CD8-positive, alpha-beta memory T cell (primary cell): ENCODE measurements around the gene ZNF445. TPM values are rescaled to one million over a fixed set of nuclear protein-coding genes. Genes with fewer than 3 reads are reported as not detected.

Source experiments
- CTCF ChIA-PET: fragments of 350-600 bp; sonication (Branson Sonifier 250); formaldehyde crosslinking; loops from one replicate; lab custom pipeline; 2021; ENCODE audit warnings: antibody characterized with exemption; lab: Charles Lee
- POLR2A ChIA-PET: fragments of 350-600 bp; sonication (Branson Sonifier 250); formaldehyde crosslinking; loops from one replicate; lab custom pipeline; 2021; ENCODE audit warnings: antibody characterized with exemption; lab: Charles Lee
- DNase-seq, 5 donors: peaks; one replicate each; pipeline versions ENCODE4 v3.0.0 to v3.0.0-alpha.2; 2020 to 2022; ENCODE audit warnings: mixed read lengths in 1 of 5
- H3K27ac ChIP-seq: one replicate; pipeline ENCODE4 v1.7.0; 2013; ENCODE audit warnings: low read depth, mild to moderate bottlenecking, low read length, moderate library complexity
- H3K27me3 ChIP-seq: 2 replicates; pipeline ENCODE4 v1.7.0; 2013; ENCODE audit warnings: low read length, mild to moderate bottlenecking; ENCODE audit not compliant: insufficient read depth, poor library complexity, severe bottlenecking
- H3K36me3 ChIP-seq: 2 replicates; pipeline ENCODE4 v1.7.0; 2013; ENCODE audit warnings: mild to moderate bottlenecking, low read length, moderate library complexity; ENCODE audit not compliant: insufficient read depth
- H3K4me1 ChIP-seq: 2 replicates; pipeline ENCODE4 v1.7.0; 2013; ENCODE audit warnings: mild to moderate bottlenecking, low read length, moderate library complexity; ENCODE audit not compliant: insufficient read depth
- H3K4me3 ChIP-seq: 2 replicates; pipeline ENCODE4 v1.7.0; 2013; ENCODE audit warnings: mild to moderate bottlenecking, low read length
- H3K9me3 ChIP-seq: 2 replicates; pipeline ENCODE4 v1.7.0; 2013; ENCODE audit warnings: mild to moderate bottlenecking, low read length
- H3K27ac Mint-ChIP-seq, 8 donors: one replicate each; pipeline ENCODE4 v1.8.0; 2020 to 2021; ENCODE audit warnings: mixed read lengths in 8 of 8, mild to moderate bottlenecking in 6 of 8, inconsistent platforms in 3 of 8, moderate library complexity in 3 of 8
- H3K27me3 Mint-ChIP-seq, 2 donors: one replicate each; pipeline ENCODE4 v1.8.0; 2020 to 2021; ENCODE audit warnings: mixed read lengths in 2 of 2, mild to moderate bottlenecking in 1 of 2, moderate library complexity in 1 of 2
- H3K36me3 Mint-ChIP-seq, 3 donors: one replicate each; pipeline ENCODE4 v1.8.0; 2020 to 2021; ENCODE audit warnings: mixed read lengths in 3 of 3, inconsistent platforms in 1 of 3, mild to moderate bottlenecking in 1 of 3
- H3K4me1 Mint-ChIP-seq, 3 donors: one replicate each; pipeline ENCODE4 v1.8.0; 2020 to 2021; ENCODE audit warnings: mixed read lengths in 3 of 3, inconsistent platforms in 1 of 3, mild to moderate bottlenecking in 1 of 3
- H3K4me3 Mint-ChIP-seq, 7 donors: one replicate each; pipeline ENCODE4 v1.8.0; 2020 to 2021; ENCODE audit warnings: mixed read lengths in 7 of 7, mild to moderate bottlenecking in 6 of 7, moderate library complexity in 4 of 7, inconsistent platforms in 2 of 7
- H3K9me3 Mint-ChIP-seq, 5 donors: one replicate each; pipeline ENCODE4 v1.8.0; 2020 to 2022; ENCODE audit warnings: mixed read lengths in 5 of 5, mild to moderate bottlenecking in 3 of 5, moderate library complexity in 2 of 5, inconsistent platforms in 1 of 5
- polyA plus RNA-seq: library from polyadenylated mRNA; unstranded; fragments of 300-500 nt; fragmentation: Illumina TruSeq; gene quantifications from one replicate; pipeline ENCODE4 v1.2.3, GENCODE V29; 2021
- total RNA-seq, 2 experiments: library from RNA; stranded (reverse); gene quantifications; one replicate each; pipeline ENCODE4 v1.2.3, GENCODE V29; 2021

The ZNF445 gene
- total and polyA plus RNA-seq, 3 experiments from 2014 or later = 3.2 to 16.2 (median 15.8) TPM

DNA sequence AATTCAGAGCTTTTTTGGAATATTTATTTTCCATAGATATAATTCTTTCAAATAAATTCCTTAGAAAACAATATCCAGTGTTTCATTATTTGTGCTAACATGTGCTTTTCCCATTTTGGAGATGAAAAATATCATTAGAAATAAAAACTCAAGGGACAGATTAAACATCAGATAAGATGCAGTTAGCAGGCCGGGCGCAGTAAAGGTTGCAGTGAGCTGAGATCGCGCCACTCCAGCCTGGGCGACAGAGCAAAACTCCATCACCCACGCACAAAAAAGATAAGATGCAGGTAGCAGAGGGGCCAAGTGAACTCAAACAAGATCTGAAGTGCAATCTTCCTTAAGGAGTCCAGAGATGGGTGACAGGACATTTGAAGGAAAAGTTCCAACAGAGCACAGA, 48.0 kb downstream of the ZNF445 start:
- H3K36me3 ChIP-seq = no peaks in the 10 kb centered on the region
- no peaks in the 10 kb centered on the region for H3K36me3 Mint-ChIP-seq
- no peaks in the 10 kb centered on the region for H3K4me1 Mint-ChIP-seq
- peaks cover 6 to 7% of the 10 kb centered on the region in 2 donors for H3K27me3 Mint-ChIP-seq
- no peaks in the 10 kb centered on the region for H3K9me3 ChIP-seq
- no peak for DNase-seq
- ChIA-PET POLR2A (no interaction called here), CTCF (no interaction called here)
- no peak overlapping the region for H3K27ac ChIP-seq
- no peak overlapping the region for H3K4me3 ChIP-seq
- H3K27ac Mint-ChIP-seq = no peak overlapping the region
- H3K4me3 Mint-ChIP-seq = no peak overlapping the region
- no peaks in the 10 kb centered on the region for H3K4me1 ChIP-seq
- H3K27me3 ChIP-seq = no peaks in the 10 kb centered on the region
- no peaks in the 10 kb centered on the region for H3K9me3 Mint-ChIP-seq

GRCh38 chr3:44428910-44429309, 48.6 kb downstream of the ZNF445 start:
- H3K4me1 Mint-ChIP-seq = no peaks in the 10 kb centered on the region
- H3K4me3 ChIP-seq = no peak overlapping the region
- ChIA-PET CTCF (no interaction called here), POLR2A (no interaction called here)
- no peak overlapping the region for H3K27ac Mint-ChIP-seq
- H3K27ac ChIP-seq = no peak overlapping the region
- H3K27me3 ChIP-seq = no peaks in the 10 kb centered on the region
- H3K27me3 Mint-ChIP-seq = peaks cover 7 to 8% of the 10 kb centered on the region in 2 donors
- H3K9me3 ChIP-seq = no peaks in the 10 kb centered on the region
- H3K4me3 Mint-ChIP-seq = no peak overlapping the region
- no peak for DNase-seq
- H3K36me3 ChIP-seq = no peaks in the 10 kb centered on the region
- no peaks in the 10 kb centered on the region for H3K9me3 Mint-ChIP-seq
- no peaks in the 10 kb centered on the region for H3K4me1 ChIP-seq
- H3K36me3 Mint-ChIP-seq = no peaks in the 10 kb centered on the region

DNA sequence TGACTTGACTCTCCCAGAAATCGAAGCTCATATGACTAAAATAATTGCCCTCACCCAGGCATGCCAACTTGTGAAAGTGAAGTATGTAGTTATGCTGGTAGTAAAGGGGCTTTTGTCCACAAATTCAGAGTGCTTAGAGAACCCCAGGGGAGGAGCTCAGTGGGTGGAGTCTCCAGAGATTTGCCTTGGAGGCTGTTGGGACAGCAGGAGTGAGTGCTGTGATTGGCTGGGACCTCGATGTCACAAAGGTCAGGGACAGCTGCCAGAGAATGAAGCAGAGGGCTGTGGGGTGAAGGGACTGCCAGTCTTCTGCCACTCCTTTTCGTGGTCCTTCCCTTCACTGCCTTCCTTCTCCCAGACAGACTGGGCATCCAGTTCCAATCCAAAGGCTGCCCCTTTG, 49.8 kb downstream of the ZNF445 start:
- H3K27ac ChIP-seq = no peak overlapping the region
- H3K27me3 ChIP-seq = no peaks in the 10 kb centered on the region
- DNase-seq = no peak
- ChIA-PET POLR2A (no interaction called here), CTCF (no interaction called here)
- H3K4me1 Mint-ChIP-seq = no peaks in the 10 kb centered on the region
- no peak overlapping the region for H3K27ac Mint-ChIP-seq
- H3K36me3 ChIP-seq = no peaks in the 10 kb centered on the region
- H3K36me3 Mint-ChIP-seq = no peaks in the 10 kb centered on the region
- H3K27me3 Mint-ChIP-seq = peaks cover 7 to 9% of the 10 kb centered on the region in 2 donors
- no peaks in the 10 kb centered on the region for H3K4me1 ChIP-seq
- no peak overlapping the region for H3K4me3 Mint-ChIP-seq
- H3K4me3 ChIP-seq = no peak overlapping the region
- no peaks in the 10 kb centered on the region for H3K9me3 ChIP-seq
- no peaks in the 10 kb centered on the region for H3K9me3 Mint-ChIP-seq

DNA sequence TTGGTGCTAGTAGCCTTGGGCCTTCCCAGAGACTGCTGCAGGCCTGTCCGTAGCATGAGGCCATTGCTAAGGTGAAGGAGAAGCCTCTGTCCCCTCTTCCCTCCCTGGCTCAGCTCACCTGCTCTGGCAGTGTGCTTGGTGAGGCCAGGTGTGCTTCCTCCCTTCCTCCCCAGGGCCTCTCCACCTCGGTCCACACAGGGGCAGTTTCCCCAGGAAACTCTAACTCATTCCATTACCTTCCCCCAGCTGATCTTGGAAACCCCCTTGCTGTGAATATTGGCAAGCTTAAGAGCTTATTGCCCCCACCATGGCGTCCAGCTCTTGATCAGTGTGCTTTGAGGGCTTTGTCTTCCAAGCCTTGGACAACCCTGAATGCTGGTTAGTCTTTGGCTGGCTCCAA, 52.7 kb downstream of the ZNF445 start:
- Histone ChIP-seq H3K27ac (no peak overlapping the region), H3K4me3 (no peak overlapping the region), H3K36me3 (no peaks in the 10 kb centered on the region), H3K27me3 (no peaks in the 10 kb centered on the region), H3K9me3 (no peaks in the 10 kb centered on the region), H3K4me1 (no peaks in the 10 kb centered on the region)
- peaks cover 0 to 2% (median 0%) of the 10 kb centered on the region in 5 donors for H3K9me3 Mint-ChIP-seq
- ChIA-PET CTCF (no interaction called here), POLR2A (no interaction called here)
- peaks cover 11 to 15% of the 10 kb centered on the region in 2 donors for H3K27me3 Mint-ChIP-seq
- H3K4me1 Mint-ChIP-seq = no peaks in the 10 kb centered on the region
- DNase-seq = no peak
- H3K27ac Mint-ChIP-seq = peak overlapping the region in 1 of 8 donors; percentile 81
- no peaks in the 10 kb centered on the region for H3K36me3 Mint-ChIP-seq
- no peak overlapping the region for H3K4me3 Mint-ChIP-seq

DNA sequence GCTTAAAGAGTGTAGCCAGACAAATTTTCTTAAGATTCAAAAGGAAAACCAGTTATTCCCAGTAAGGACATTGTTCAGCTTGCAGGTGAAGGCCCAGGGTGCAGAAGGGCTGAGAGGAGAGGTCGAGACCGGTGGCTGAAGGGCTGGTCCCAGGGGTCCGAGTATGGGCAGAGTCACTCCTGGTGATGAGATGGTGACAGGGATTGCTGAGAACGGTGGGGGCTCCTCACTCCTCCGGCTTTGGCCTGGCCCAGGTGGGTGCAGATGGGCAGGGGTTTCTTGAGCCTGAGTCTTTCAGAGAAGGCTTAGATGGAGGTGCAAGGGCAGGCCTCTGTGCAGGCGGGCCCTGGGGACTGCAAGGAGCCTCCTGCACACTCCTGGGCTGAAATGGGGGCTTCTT, 56.2 kb downstream of the ZNF445 start:
- Mint-ChIP-seq H3K4me1 (no peaks in the 10 kb centered on the region), H3K27ac (no peak overlapping the region), H3K27me3 (peaks cover 9 to 13% of the 10 kb centered on the region in 2 donors), H3K9me3 (peaks cover 0 to 2% (median 0%) of the 10 kb centered on the region in 5 donors), H3K36me3 (peaks cover 0 to 7% (median 0%) of the 10 kb centered on the region in 3 donors), H3K4me3 (no peak overlapping the region)
- ChIA-PET CTCF (no interaction called here), POLR2A (no interaction called here)
- no peaks in the 10 kb centered on the region for H3K9me3 ChIP-seq
- no peaks in the 10 kb centered on the region for H3K4me1 ChIP-seq
- H3K27me3 ChIP-seq = no peaks in the 10 kb centered on the region
- no peak for DNase-seq
- H3K36me3 ChIP-seq = no peaks in the 10 kb centered on the region
- H3K4me3 ChIP-seq = no peak overlapping the region
- no peak overlapping the region for H3K27ac ChIP-seq

DNA sequence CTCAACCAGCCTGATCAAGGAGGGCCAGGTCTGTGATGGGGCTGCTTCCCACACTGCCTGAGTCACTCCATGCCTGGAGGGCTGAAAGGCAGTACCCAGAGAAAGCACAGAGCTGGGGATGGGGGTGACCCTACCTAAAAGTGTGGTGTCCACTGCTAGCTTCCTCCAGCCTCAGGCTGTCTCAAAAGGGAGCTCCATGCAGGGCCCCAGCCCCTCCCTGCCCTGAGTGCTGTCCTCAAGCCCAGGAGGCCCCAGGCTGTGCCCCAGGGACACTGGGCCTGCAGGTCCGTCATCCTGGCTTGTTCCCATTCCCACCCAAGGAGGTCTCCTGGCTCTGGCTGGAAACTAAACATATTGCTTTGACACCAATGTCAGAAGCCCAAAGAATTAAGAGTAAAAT, 56.8 kb downstream of the ZNF445 start:
- Mint-ChIP-seq H3K27ac (peak overlapping the region in 1 of 8 donors; percentile 29), H3K9me3 (peaks cover 0 to 2% (median 0%) of the 10 kb centered on the region in 5 donors), H3K27me3 (peaks cover 9 to 13% of the 10 kb centered on the region in 2 donors), H3K4me1 (no peaks in the 10 kb centered on the region), H3K4me3 (no peak overlapping the region), H3K36me3 (peaks cover 0 to 7% (median 0%) of the 10 kb centered on the region in 3 donors)
- Histone ChIP-seq H3K36me3 (no peaks in the 10 kb centered on the region), H3K27me3 (no peaks in the 10 kb centered on the region), H3K4me1 (no peaks in the 10 kb centered on the region), H3K27ac (no peak overlapping the region), H3K9me3 (no peaks in the 10 kb centered on the region), H3K4me3 (no peak overlapping the region)
- CTCF ChIA-PET = no interaction called here
- DNase-seq = no peak
- POLR2A ChIA-PET = no interaction called here

DNA sequence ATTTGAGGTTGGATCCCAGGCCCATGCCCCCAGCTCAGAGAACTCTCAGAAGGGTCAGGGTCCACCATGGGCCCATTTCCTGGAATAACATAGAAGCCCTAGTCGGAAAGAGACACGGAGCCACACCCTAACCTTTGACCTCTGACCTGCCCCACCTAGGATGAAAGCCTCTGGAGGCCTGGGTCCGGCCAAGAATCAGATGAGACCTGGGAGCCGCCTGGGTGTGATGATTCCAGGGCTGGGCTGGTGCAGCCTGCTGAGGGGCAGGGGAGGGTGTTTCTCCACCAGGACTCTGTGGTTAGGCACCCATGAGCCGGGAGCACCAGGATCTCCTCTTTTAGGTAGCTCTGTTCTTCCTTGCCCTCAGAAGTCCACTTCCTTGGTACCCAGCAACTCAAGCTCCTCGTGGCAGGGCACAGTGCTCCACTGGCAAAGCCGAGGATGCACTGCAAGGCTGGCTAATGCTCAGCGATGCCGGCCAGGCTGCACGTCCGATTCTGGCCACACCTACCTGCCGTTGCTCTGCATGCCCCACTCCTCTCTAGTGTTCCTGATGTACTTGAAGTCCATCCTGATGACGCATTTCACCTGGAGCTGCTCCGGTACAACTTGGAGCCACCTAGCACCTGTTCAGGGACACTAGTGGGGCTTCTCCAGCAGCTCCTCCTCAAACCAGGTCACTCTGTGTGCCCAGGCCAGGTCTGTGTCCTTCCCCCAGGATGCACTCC, 57.4 kb downstream of the ZNF445 start:
- H3K4me1 Mint-ChIP-seq = no peaks in the 10 kb centered on the region
- H3K27me3 Mint-ChIP-seq = peaks cover 7 to 13% of the 10 kb centered on the region in 2 donors

DNA sequence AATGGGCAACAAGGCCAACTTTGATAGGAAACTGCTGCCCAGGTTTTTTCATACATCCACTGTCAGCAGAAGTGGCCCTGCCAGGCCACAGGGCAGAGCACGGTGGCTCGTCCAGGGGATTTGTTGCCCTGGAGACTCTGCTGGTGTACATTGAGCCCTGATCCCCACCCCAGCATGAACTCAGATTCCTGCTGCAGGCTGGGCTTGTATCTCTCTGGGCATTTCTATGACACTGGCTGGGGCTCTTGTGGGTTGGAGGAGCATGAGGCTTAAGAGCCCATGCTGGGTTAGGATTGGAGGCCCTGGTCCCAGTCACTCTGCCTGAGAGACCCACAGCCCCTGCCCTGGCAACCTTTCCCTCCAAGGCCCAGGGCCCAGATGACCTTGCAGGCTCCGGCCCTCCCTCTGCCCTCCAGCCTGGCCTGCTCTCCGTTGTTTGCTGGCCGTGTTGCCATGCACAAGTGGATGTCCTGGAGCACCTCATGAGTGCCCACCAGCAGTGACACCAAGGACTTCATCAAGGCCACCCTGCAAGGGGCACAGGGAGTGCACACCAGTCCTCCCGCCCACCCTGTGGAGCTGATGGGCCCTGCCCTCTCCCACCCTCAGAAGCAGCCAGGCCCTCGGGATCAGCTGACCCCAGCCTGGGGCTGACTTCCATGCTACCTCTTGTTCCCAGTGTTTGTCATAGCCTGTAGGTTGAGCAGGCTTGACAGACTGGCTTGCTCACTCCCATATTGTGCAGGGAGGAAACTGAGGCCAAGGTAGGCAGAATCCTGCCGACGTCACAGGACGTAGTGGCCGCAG, 58.2 kb downstream of the ZNF445 start:
- Mint-ChIP-seq H3K9me3 (peaks cover 0 to 2% (median 0%) of the 10 kb centered on the region in 5 donors), H3K36me3 (peaks cover 0 to 7% (median 0%) of the 10 kb centered on the region in 3 donors), H3K4me1 (no peaks in the 10 kb centered on the region), H3K27ac (peak overlapping the region in 1 of 8 donors; percentile 23), H3K4me3 (no peak overlapping the region), H3K27me3 (peaks cover 5 to 9% of the 10 kb centered on the region in 2 donors)
- Histone ChIP-seq H3K4me1 (no peaks in the 10 kb centered on the region), H3K9me3 (no peaks in the 10 kb centered on the region), H3K27ac (no peak overlapping the region), H3K4me3 (no peak overlapping the region), H3K27me3 (no peaks in the 10 kb centered on the region), H3K36me3 (no peaks in the 10 kb centered on the region)
- CTCF ChIA-PET = no interaction called here
- POLR2A ChIA-PET = no interaction called here
- no peak for DNase-seq

More for the DNA sequence above, 57.4 kb downstream of the ZNF445 start:
- H3K4me1 ChIP-seq = no peaks in the 10 kb centered on the region
- H3K27ac Mint-ChIP-seq = no peak overlapping the region
- H3K36me3 Mint-ChIP-seq = peaks cover 0 to 7% (median 0%) of the 10 kb centered on the region in 3 donors
- no peak for DNase-seq
- POLR2A ChIA-PET = no interaction called here
- no peaks in the 10 kb centered on the region for H3K27me3 ChIP-seq
- H3K36me3 ChIP-seq = no peaks in the 10 kb centered on the region
- H3K4me3 ChIP-seq = no peak overlapping the region
- H3K27ac ChIP-seq = no peak overlapping the region
- CTCF ChIA-PET = no interaction called here
- H3K4me3 Mint-ChIP-seq = no peak overlapping the region
- H3K9me3 Mint-ChIP-seq = peaks cover 0 to 2% (median 0%) of the 10 kb centered on the region in 5 donors
- H3K9me3 ChIP-seq = no peaks in the 10 kb centered on the region
